GM12878 (cell line): ENCODE measurements around the gene FLVCR2. TPM values are rescaled to one million over a fixed set of nuclear protein-coding genes. Genes with fewer than 3 reads are reported as not detected.

Source experiments
- ATAC-seq: fragments of 200-7000 bp; cut with Tn5 transposase; 3 replicates; pipeline ENCODE4 v1.9.1; 2020; ENCODE audit warnings: mild to moderate bottlenecking, moderate library complexity
- BruUV-seq: library from RNA; stranded (reverse); fragments of 400-500 nt; replicated peaks from 2 replicates; lab custom pipeline; 2021; lab: Mats Ljungman, UMichigan
- CTCF ChIA-PET: fragments of 300-600 bp; sonication (Branson Sonifier 250); formaldehyde crosslinking; extraction: SDS; loops from one replicate; lab custom pipeline; 2021; ENCODE audit warnings: inconsistent platforms; lab: Yijun Ruan, JAX
- POLR2A ChIA-PET: fragments of 350-600 bp; formaldehyde crosslinking; extraction: SDS; loops from one replicate; lab custom pipeline; 2021; ENCODE audit warnings: inconsistent platforms; lab: Charles Lee
- RAD21 ChIA-PET: fragments of 300-600 bp; sonication (Branson Sonifier 250); formaldehyde crosslinking; loops from one replicate; lab custom pipeline; 2023; ENCODE audit warnings: antibody characterized with exemption; ENCODE audit not compliant: unreplicated experiment; lab: Charles Lee
- SMC1A ChIA-PET: fragments of 300-600 bp; sonication (Branson Sonifier 250); formaldehyde crosslinking; loops from one replicate; lab custom pipeline; 2023; ENCODE audit not compliant: unreplicated experiment, uncharacterized antibody; lab: Charles Lee
- DNase-seq: peaks from one replicate; pipeline ENCODE4 v3.0.0-alpha.2; 2011; ENCODE audit warnings: low read depth, low spot score
- FAIRE-seq: peaks from 3 replicates; lab custom pipeline; 2011; peaks lifted over from hg19 to GRCh38; lab: Jason Lieb, UNC
- H2AFZ ChIP-seq: 2 replicates; pipeline ENCODE4 v1.6.0; 2011; ENCODE audit warnings: low read depth, low read length, control low read depth; ENCODE audit not compliant: control insufficient read depth
- H3K27ac ChIP-seq: 2 replicates; pipeline ENCODE4 v1.5.1; 2011; ENCODE audit warnings: control low read depth; ENCODE audit not compliant: control insufficient read depth, insufficient read depth
- H3K27me3 ChIP-seq, 2 experiments: replicated peaks in 1 of 2; 2 replicates each; pipeline versions ENCODE4 v1.6.0 to v1.6.1; 2011; ENCODE audit warnings: low read length in 1 of 2; ENCODE audit not compliant: control insufficient read depth in 2 of 2, insufficient read depth in 2 of 2
- H3K36me3 ChIP-seq, 2 experiments: 2 replicates each; pipeline ENCODE4 v1.5.1; 2011; ENCODE audit warnings: low read length in 1 of 2; ENCODE audit not compliant: control insufficient read depth in 2 of 2, insufficient read depth in 2 of 2
- H3K4me1 ChIP-seq: 2 replicates; pipeline ENCODE4 v1.6.1; 2011; ENCODE audit warnings: mild to moderate bottlenecking, low read length, moderate library complexity, mixed read lengths; ENCODE audit not compliant: control insufficient read depth, insufficient read depth
- H3K4me2 ChIP-seq: 2 replicates; pipeline ENCODE4 v1.6.0; 2011; ENCODE audit warnings: control low read depth; ENCODE audit not compliant: control insufficient read depth, insufficient read depth
- H3K4me3 ChIP-seq: fragments of 200-600 bp; sonication (generic); 2 replicates; pipeline ENCODE4 v1.5.1; 2016
- H3K79me2 ChIP-seq: 2 replicates; pipeline ENCODE4 v1.6.0; 2011; ENCODE audit warnings: low read length; ENCODE audit not compliant: control insufficient read depth, insufficient read depth
- H3K9ac ChIP-seq: 2 replicates; pipeline ENCODE4 v1.8.0; 2011; ENCODE audit warnings: low read length, control low read depth, mixed read lengths; ENCODE audit not compliant: control insufficient read depth, insufficient read depth
- H3K9me3 ChIP-seq: replicated peaks from 3 replicates; pipeline ENCODE4 v1.5.1; 2011; ENCODE audit warnings: mild to moderate bottlenecking, low read length; ENCODE audit not compliant: control insufficient read depth, insufficient read depth
- H4K20me1 ChIP-seq: 2 replicates; pipeline ENCODE4 v1.6.0; 2011; ENCODE audit not compliant: control insufficient read depth, insufficient read depth
- CTCF ChIP-seq, 3 experiments: IDR thresholded peaks in 2 of 3; conservative IDR thresholded peaks in 1 of 3; 2 replicates each; pipeline ENCODE4 v1.5.1; 2011; ENCODE audit warnings: low read depth in 3 of 3, low read length in 3 of 3, mild to moderate bottlenecking in 3 of 3, control low read depth in 2 of 3, moderate library complexity in 2 of 3, inconsistent platforms in 1 of 3, mixed read lengths in 1 of 3; ENCODE audit not compliant: control insufficient read depth in 2 of 3, insufficient read depth in 1 of 3; ENCODE audit errors: extremely low read depth in 1 of 3
- HCFC1 ChIP-seq: fragments of 150-350 bp; IDR thresholded peaks from 2 replicates; pipeline ENCODE4 v1.6.1; 2014; ENCODE audit warnings: low read length
- USF2 ChIP-seq: IDR thresholded peaks from 2 replicates; pipeline ENCODE4 v1.6.1; 2011; ENCODE audit warnings: low read depth, low read length, improper control_type of control experiment, borderline replicate concordance
- ZBED1 ChIP-seq: IDR thresholded peaks from 2 replicates; pipeline ENCODE4 v1.6.1; 2016; ENCODE audit warnings: borderline replicate concordance
- ZBTB11 ChIP-seq: fragments of 450-650 bp; formaldehyde crosslinking; IDR thresholded peaks from 2 replicates; pipeline ENCODE4 v1.5.0; 2022; ENCODE audit warnings: mild to moderate bottlenecking, missing genetic modification characterization
- ZNF207 ChIP-seq: fragments of 450-650 bp; IDR thresholded peaks from 2 replicates; pipeline ENCODE4 v1.6.1; 2014; ENCODE audit warnings: antibody characterized with exemption, mild to moderate bottlenecking, borderline replicate concordance
- ZNF217 ChIP-seq: fragments of 450-650 bp; IDR thresholded peaks from 2 replicates; pipeline ENCODE4 v1.6.1; 2017; ENCODE audit warnings: antibody characterized with exemption, mild to moderate bottlenecking
- ZNF622 ChIP-seq: fragments of 450-650 bp; IDR thresholded peaks from 2 replicates; pipeline ENCODE4 v1.6.1; 2017; ENCODE audit warnings: mild to moderate bottlenecking, inconsistent platforms
- WGBS: methylation state at CpG from one replicate; pipeline ENCODE4 v1.1.6; 2016; ENCODE audit warnings: low lambda C conversion rate; ENCODE audit not compliant: insufficient replicate concordance, insufficient coverage; ENCODE audit errors: missing lambda C conversion rate; 5-methylcytosine and 5-hydroxymethylcytosine counted together
- in situ Hi-C: fragments of 300-500 bp; cut with MboI; formaldehyde crosslinking; loops from 9 replicates; pipeline ENCODE4 v1.14.3; 2018; ENCODE audit warnings: mixed read lengths
- intact Hi-C: fragments of 100-400 bp; cut with micrococcal nuclease; formaldehyde crosslinking; loops from one replicate; pipeline ENCODE4 v1.14.2; 2022; ENCODE audit not compliant: unreplicated experiment
- polyA plus RNA-seq, 11 experiments: library from polyadenylated mRNA; depleted of rRNA in 4 of 11; unstranded in 6 of 11; stranded (reverse) in 5 of 11; fragments of >200 nt; fragmentation: Nextera tagmentation in 4 of 11; fragmentation: Illumina TruSeq in 1 of 11; extraction: Ambion mirVana in 4 of 11; extraction: Trizol in 1 of 11; gene quantifications; 1 replicate in 1 of 11; 2 replicates in 10 of 11; pipeline versions ENCODE4 v1.2.1 to v1.2.3, GENCODE V29; 2011 to 2016; ENCODE audit warnings: inconsistent platforms in 2 of 11, missing spikeins in 2 of 11, low read depth in 1 of 11
- total RNA-seq, 4 experiments: library from RNA; depleted of rRNA in 3 of 4; stranded (reverse); fragments of >200 nt in 3 of 4; fragmentation: Illumina TruSeq in 1 of 4; extraction: Trizol in 1 of 4; gene quantifications; 2 replicates each; pipeline versions ENCODE4 v1.2.1 to v1.2.3, GENCODE V29; 2013 to 2021
- TF ChIP-seq, protein P1 (sequence below): IDR thresholded peaks from 2 replicates; pipeline ENCODE4 v1.6.1; 2012; ENCODE audit warnings: low read depth, low read length, improper control_type of control experiment

Gene FLVCR2
- total and polyA plus RNA-seq, 10 of the 15 experiments (the other 5 are each of a cell fraction or from before 2014, with no cell fraction given): 0.24 to 3.7 (median 1.6) TPM

DNA sequence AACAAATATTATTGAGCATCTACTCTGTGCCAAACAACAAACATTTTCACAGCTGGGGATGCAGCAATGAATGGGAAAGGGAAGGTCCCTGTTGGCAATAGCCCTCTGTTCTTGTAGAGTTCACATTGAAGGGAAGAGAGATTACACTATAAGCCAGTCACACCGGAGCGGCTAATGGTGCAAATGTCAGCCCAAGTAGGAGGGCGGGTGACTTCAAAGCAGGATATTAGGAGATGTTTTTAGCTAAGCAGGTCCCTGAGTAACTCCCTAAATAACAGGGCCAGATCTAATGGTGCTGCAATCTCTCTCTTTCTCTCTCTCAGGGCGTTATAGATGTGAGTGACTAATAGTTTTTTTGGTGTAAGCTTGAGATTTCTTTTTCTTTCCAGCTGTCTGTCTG, 30.7 kb downstream of the FLVCR2 start:
- Histone ChIP-seq H3K27ac (no peak overlapping the region), H4K20me1 (no peaks in the 10 kb centered on the region), H3K4me1 (no peaks in the 10 kb centered on the region), H3K79me2 (no peaks in the 10 kb centered on the region), H3K27me3 (no peaks in the 10 kb centered on the region), H3K36me3 (no peaks in the 10 kb centered on the region), H3K4me2 (no peak overlapping the region), H3K9ac (no peak overlapping the region), H3K4me3 (no peak overlapping the region), H2AFZ (no peak overlapping the region), H3K9me3 (peaks cover 15% of the 10 kb centered on the region)
- FAIRE-seq (no peak), DNase-seq (no peak), ATAC-seq (no peak)
- RAD21 ChIA-PET: no interaction called here
- in situ Hi-C loops: no loop called here
- intact Hi-C loops: no loop called here
- no TSS peak for BruUV-seq
- SMC1A ChIA-PET: interaction anchor here (0.6 to 0.8 kb wide), 3 partner anchors 12 to 732 kb away, joined by 3 read pairs; no protein-coding TSS in a partner anchor
- CTCF ChIA-PET: interaction anchor here (0.7 to 1.1 kb wide), 3 partner anchors 13 to 303 kb away, joined by 3 read pairs; no protein-coding TSS in a partner anchor
- TF ChIP-seq CTCF (IDR thresholded peaks at IDR 0.05 in 2 of 3, conservative IDR thresholded peaks at IDR 0.05 in 1 of 3; ENCODE audit: control insufficient read depth in 2 of 3, extremely low read depth in 1 of 3, insufficient read depth in 1 of 3, low read depth in 3 of 3, low read length in 3 of 3) (no peak), ZBTB11 (CRISPR knock-in tag) (no peak), ZNF207 (no peak), ZNF622 (no peak), ZBED1 (no peak), ZNF217 (no peak), HCFC1 (no peak), USF2 (no peak)
- TF ChIP-seq, protein P1, sequence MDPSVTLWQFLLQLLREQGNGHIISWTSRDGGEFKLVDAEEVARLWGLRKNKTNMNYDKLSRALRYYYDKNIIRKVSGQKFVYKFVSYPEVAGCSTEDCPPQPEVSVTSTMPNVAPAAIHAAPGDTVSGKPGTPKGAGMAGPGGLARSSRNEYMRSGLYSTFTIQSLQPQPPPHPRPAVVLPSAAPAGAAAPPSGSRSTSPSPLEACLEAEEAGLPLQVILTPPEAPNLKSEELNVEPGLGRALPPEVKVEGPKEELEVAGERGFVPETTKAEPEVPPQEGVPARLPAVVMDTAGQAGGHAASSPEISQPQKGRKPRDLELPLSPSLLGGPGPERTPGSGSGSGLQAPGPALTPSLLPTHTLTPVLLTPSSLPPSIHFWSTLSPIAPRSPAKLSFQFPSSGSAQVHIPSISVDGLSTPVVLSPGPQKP: no peak
- POLR2A ChIA-PET: interaction anchor here (1.2 kb wide), 1 partner anchor 15 kb away, joined by 3 read pairs; no protein-coding TSS in a partner anchor
- WGBS: 60% methylated on average over 4 of the region's 4 CpGs
